ENCODE results near the gene RIN2. TPM values are rescaled to one million over a fixed set of nuclear protein-coding genes. Genes with fewer than 3 reads are reported as not detected.
"Not testable (repeated sequence)": the region's sequence is repeated elsewhere in the genome, so short reads cannot be mapped to it uniquely, and the experiment has no call there.

RIN2 gene
- polyA plus RNA-seq, 2 donors: 11.8 to 14.0 TPM

GRCh38 chr20:19745584-19745983 is 12.5 kb upstream of the RIN2 start:
- 66% methylated on average over 1 of the region's 1 CpG for WGBS, 2 donors
- H3K4me1 ChIP-seq (ENCODE audit: control insufficient read depth in 2 of 2, insufficient read depth in 2 of 2, low read length in 1 of 2): no peaks in the 10 kb centered on the region

GRCh38 chr20:19746396-19746795 is 11.7 kb upstream of the RIN2 start:
- no peaks in the 10 kb centered on the region for H3K4me1 ChIP-seq (ENCODE audit: control insufficient read depth in 2 of 2, insufficient read depth in 2 of 2, low read length in 1 of 2)
- 94 to 97% methylated on average over 1 of the region's 1 CpG for WGBS, 2 donors
- no peaks in the 10 kb centered on the region for H3K36me3 ChIP-seq (ENCODE audit: control insufficient read depth in 2 of 2, insufficient read depth in 2 of 2, low read length in 1 of 2)
- no peaks in the 10 kb centered on the region for H3K27me3 ChIP-seq (ENCODE audit: control insufficient read depth in 1 of 2, insufficient read depth in 2 of 2, low read length in 2 of 2)
- H3K9me3 ChIP-seq (ENCODE audit: control insufficient read depth in 2 of 2, insufficient read depth in 1 of 2, low read depth in 1 of 2, low read length in 1 of 2): no peaks in the 10 kb centered on the region
- no peak overlapping the region for H3K27ac ChIP-seq (ENCODE audit: low read depth in 2 of 2, low read length in 1 of 2)
- H3K4me3 ChIP-seq (ENCODE audit: low read depth in 1 of 2, low read length in 2 of 2): no peak overlapping the region

More at GRCh38 chr20:19745584-19745983, 12.5 kb upstream of the RIN2 start:
- H3K9me3 ChIP-seq (ENCODE audit: control insufficient read depth in 2 of 2, insufficient read depth in 1 of 2, low read depth in 1 of 2, low read length in 1 of 2): no peaks in the 10 kb centered on the region
- no peak overlapping the region for H3K27ac ChIP-seq (ENCODE audit: low read depth in 2 of 2, low read length in 1 of 2)
- no peaks in the 10 kb centered on the region for H3K27me3 ChIP-seq (ENCODE audit: control insufficient read depth in 1 of 2, insufficient read depth in 2 of 2, low read length in 2 of 2)
- H3K4me3 ChIP-seq (ENCODE audit: low read depth in 1 of 2, low read length in 2 of 2): no peak overlapping the region
- H3K36me3 ChIP-seq (ENCODE audit: control insufficient read depth in 2 of 2, insufficient read depth in 2 of 2, low read length in 1 of 2): no peaks in the 10 kb centered on the region

- H3K27me3 ChIP-seq (ENCODE audit: control insufficient read depth in 1 of 2, insufficient read depth in 2 of 2, low read length in 2 of 2): no peaks in the 10 kb centered on the region
- no peaks in the 10 kb centered on the region for H3K9me3 ChIP-seq (ENCODE audit: control insufficient read depth in 2 of 2, insufficient read depth in 1 of 2, low read depth in 1 of 2, low read length in 1 of 2)
- H3K27ac ChIP-seq (ENCODE audit: low read depth in 2 of 2, low read length in 1 of 2): no peak overlapping the region
- no peaks in the 10 kb centered on the region for H3K4me1 ChIP-seq (ENCODE audit: control insufficient read depth in 2 of 2, insufficient read depth in 2 of 2, low read length in 1 of 2)
- H3K4me3 ChIP-seq (ENCODE audit: low read depth in 1 of 2, low read length in 2 of 2): no peak overlapping the region
- no peaks in the 10 kb centered on the region for H3K36me3 ChIP-seq (ENCODE audit: control insufficient read depth in 2 of 2, insufficient read depth in 2 of 2, low read length in 1 of 2)
- 90 to 91% methylated on average over 4 of the region's 4 CpGs for WGBS, 2 donors
These were observed 10.2 kb upstream of the RIN2 start for GRCh38 chr20:19747903-19748302.

- Histone ChIP-seq H3K27me3 (ENCODE audit: control insufficient read depth in 1 of 2, insufficient read depth in 2 of 2, low read length in 2 of 2) (no peaks in the 10 kb centered on the region), H3K36me3 (ENCODE audit: control insufficient read depth in 2 of 2, insufficient read depth in 2 of 2, low read length in 1 of 2) (no peaks in the 10 kb centered on the region), H3K27ac (ENCODE audit: low read depth in 2 of 2, low read length in 1 of 2) (no peak overlapping the region), H3K9me3 (ENCODE audit: control insufficient read depth in 2 of 2, insufficient read depth in 1 of 2, low read depth in 1 of 2, low read length in 1 of 2) (no peaks in the 10 kb centered on the region), H3K4me3 (ENCODE audit: low read depth in 1 of 2, low read length in 2 of 2) (no peak overlapping the region), H3K4me1 (ENCODE audit: control insufficient read depth in 2 of 2, insufficient read depth in 2 of 2, low read length in 1 of 2) (no peaks in the 10 kb centered on the region)
- WGBS, 2 donors: 74 to 86% methylated on average over 2 of the region's 2 CpGs
These were observed 9.4 kb upstream of the RIN2 start for GRCh38 chr20:19748681-19749080.

- Histone ChIP-seq H3K9me3 (ENCODE audit: control insufficient read depth in 2 of 2, insufficient read depth in 1 of 2, low read depth in 1 of 2, low read length in 1 of 2) (no peaks in the 10 kb centered on the region), H3K36me3 (ENCODE audit: control insufficient read depth in 2 of 2, insufficient read depth in 2 of 2, low read length in 1 of 2) (no peaks in the 10 kb centered on the region), H3K4me3 (ENCODE audit: low read depth in 1 of 2, low read length in 2 of 2) (no peak overlapping the region), H3K27ac (ENCODE audit: low read depth in 2 of 2, low read length in 1 of 2) (peak overlapping the region; percentile 36 to 49), H3K27me3 (ENCODE audit: control insufficient read depth in 1 of 2, insufficient read depth in 2 of 2, low read length in 2 of 2) (no peaks in the 10 kb centered on the region), H3K4me1 (ENCODE audit: control insufficient read depth in 2 of 2, insufficient read depth in 2 of 2, low read length in 1 of 2) (no peaks in the 10 kb centered on the region)
- WGBS, 2 donors: 50 to 73% methylated on average over 3 of the region's 3 CpGs
These were observed 8.4 kb upstream of the RIN2 start for GRCh38 chr20:19749618-19750071.

- H3K36me3 ChIP-seq (ENCODE audit: control insufficient read depth in 2 of 2, insufficient read depth in 2 of 2, low read length in 1 of 2): no peaks in the 10 kb centered on the region
- no peak overlapping the region for H3K4me3 ChIP-seq (ENCODE audit: low read depth in 1 of 2, low read length in 2 of 2)
- H3K27ac ChIP-seq (ENCODE audit: low read depth in 2 of 2, low read length in 1 of 2): peak overlapping the region; percentile 36 to 49
- H3K4me1 ChIP-seq (ENCODE audit: control insufficient read depth in 2 of 2, insufficient read depth in 2 of 2, low read length in 1 of 2): no peaks in the 10 kb centered on the region
- 51 to 74% methylated on average over 4 of the region's 4 CpGs for WGBS, 2 donors
- no peaks in the 10 kb centered on the region for H3K27me3 ChIP-seq (ENCODE audit: control insufficient read depth in 1 of 2, insufficient read depth in 2 of 2, low read length in 2 of 2)
- H3K9me3 ChIP-seq (ENCODE audit: control insufficient read depth in 2 of 2, insufficient read depth in 1 of 2, low read depth in 1 of 2, low read length in 1 of 2): no peaks in the 10 kb centered on the region
These were observed 7.9 kb upstream of the RIN2 start for GRCh38 chr20:19750101-19750606.

GRCh38 chr20:19750907-19751636 is 7.0 kb upstream of the RIN2 start:
- H3K27ac ChIP-seq (ENCODE audit: low read depth in 2 of 2, low read length in 1 of 2): peak overlapping the region; percentile 76 to 95
- H3K4me3 ChIP-seq (ENCODE audit: low read depth in 1 of 2, low read length in 2 of 2): no peak overlapping the region
- no peaks in the 10 kb centered on the region for H3K36me3 ChIP-seq (ENCODE audit: control insufficient read depth in 2 of 2, insufficient read depth in 2 of 2, low read length in 1 of 2)
- no peaks in the 10 kb centered on the region for H3K4me1 ChIP-seq (ENCODE audit: control insufficient read depth in 2 of 2, insufficient read depth in 2 of 2, low read length in 1 of 2)
- H3K9me3 ChIP-seq (ENCODE audit: control insufficient read depth in 2 of 2, insufficient read depth in 1 of 2, low read depth in 1 of 2, low read length in 1 of 2): no peaks in the 10 kb centered on the region
- WGBS, 2 donors: 46 to 60% methylated on average over 5 of the region's 5 CpGs
- no peaks in the 10 kb centered on the region for H3K27me3 ChIP-seq (ENCODE audit: control insufficient read depth in 1 of 2, insufficient read depth in 2 of 2, low read length in 2 of 2)

- H3K9me3 ChIP-seq (ENCODE audit: control insufficient read depth in 2 of 2, insufficient read depth in 1 of 2, low read depth in 1 of 2, low read length in 1 of 2); H3K36me3 ChIP-seq (ENCODE audit: control insufficient read depth in 2 of 2, insufficient read depth in 2 of 2, low read length in 1 of 2); H3K27me3 ChIP-seq (ENCODE audit: control insufficient read depth in 1 of 2, insufficient read depth in 2 of 2, low read length in 2 of 2); H3K4me1 ChIP-seq (ENCODE audit: control insufficient read depth in 2 of 2, insufficient read depth in 2 of 2, low read length in 1 of 2): not testable (repeated sequence)
- peak overlapping the region in 1 of 2 donors; percentile 15 for H3K4me3 ChIP-seq (ENCODE audit: low read depth in 1 of 2, low read length in 2 of 2)
- 89 to 94% methylated on average over 14 of the region's 14 CpGs for whole genome bisulfite sequencing, 2 donors
- H3K27ac ChIP-seq (ENCODE audit: low read depth in 2 of 2, low read length in 1 of 2): peak overlapping the region in 1 of 2 donors; percentile 21
These were observed 3.9 kb upstream of the RIN2 start for GRCh38 chr20:19754201-19754600.

GRCh38 chr20:19756761-19757486 is 1.1 kb upstream of the RIN2 start:
- no peaks in the 10 kb centered on the region for H3K9me3 ChIP-seq (ENCODE audit: control insufficient read depth in 2 of 2, insufficient read depth in 1 of 2, low read depth in 1 of 2, low read length in 1 of 2)
- no peaks in the 10 kb centered on the region for H3K27me3 ChIP-seq (ENCODE audit: control insufficient read depth in 1 of 2, insufficient read depth in 2 of 2, low read length in 2 of 2)
- peaks cover 0 to 2% of the 10 kb centered on the region in 2 donors for H3K4me1 ChIP-seq (ENCODE audit: control insufficient read depth in 2 of 2, insufficient read depth in 2 of 2, low read length in 1 of 2)
- whole genome bisulfite sequencing, 2 donors: 15 to 17% methylated on average over 22 of the region's 22 CpGs
- H3K4me3 ChIP-seq (ENCODE audit: low read depth in 1 of 2, low read length in 2 of 2): peak overlapping the region; percentile 71
- H3K36me3 ChIP-seq (ENCODE audit: control insufficient read depth in 2 of 2, insufficient read depth in 2 of 2, low read length in 1 of 2): no peaks in the 10 kb centered on the region
- peak overlapping the region; percentile 93 for H3K27ac ChIP-seq (ENCODE audit: low read depth in 2 of 2, low read length in 1 of 2)
